K562 (cell line): ENCODE measurements around the gene ERGIC3. TPM values are rescaled to one million over a fixed set of nuclear protein-coding genes. Genes with fewer than 3 reads are reported as not detected.

Experiments used
- ATAC-seq: fragments of 200-7000 bp; cut with Tn5 transposase; 3 replicates; pipeline ENCODE4 v1.9.1; 2020; ENCODE audit warnings: moderate library complexity
- BruUV-seq: library from RNA; stranded (reverse); fragments of 400-500 nt; replicated peaks from 2 replicates; lab custom pipeline; 2021; lab: Mats Ljungman, UMichigan
- CTCF ChIA-PET: fragments of 300-600 bp; formaldehyde crosslinking; extraction: SDS; loops from one replicate; lab custom pipeline; 2021; ENCODE audit warnings: low intra/inter-chr PET ratio; lab: Yijun Ruan, JAX
- POLR2A ChIA-PET: fragments of 300-600, 350-650 bp; sonication (Branson Sonifier 250); formaldehyde crosslinking; extraction: SDS; loops from one replicate; lab custom pipeline; 2021; ENCODE audit warnings: antibody characterized with exemption, inconsistent platforms; lab: Yijun Ruan, JAX
- DNase-seq, 4 experiments: peaks; one replicate each; pipeline versions ENCODE4 v3.0.0 to v3.0.0-alpha.2; 2011 to 2018; ENCODE audit warnings: low spot score in 3 of 4, mixed read lengths in 3 of 4; ENCODE audit errors: extremely low read depth in 1 of 4
- FAIRE-seq: peaks from 2 replicates; lab custom pipeline; 2011; peaks lifted over from hg19 to GRCh38; lab: Jason Lieb, UNC
- H2AFZ ChIP-seq: 2 replicates; pipeline ENCODE4 v1.6.0; 2011; ENCODE audit warnings: low read depth, low read length, control low read depth, inconsistent platforms
- H3K27ac ChIP-seq: fragments of 200-600 bp; 3 replicates; pipeline ENCODE4 v1.8.0; 2011; ENCODE audit warnings: low read depth, mild to moderate bottlenecking, control low read depth, inconsistent platforms, low read length, moderate library complexity, mixed read lengths; ENCODE audit errors: extremely low read depth
- H3K27me3 ChIP-seq, 2 experiments: fragments of 300-600 bp in 1 of 2; 2 replicates in 1 of 2; 3 replicates in 1 of 2; pipeline versions ENCODE4 v1.6.0 to v1.8.0; 2011; ENCODE audit warnings: inconsistent platforms in 2 of 2, low read length in 2 of 2, mild to moderate bottlenecking in 1 of 2, mixed read lengths in 1 of 2, moderate library complexity in 1 of 2; ENCODE audit not compliant: control insufficient read depth in 2 of 2, insufficient read depth in 2 of 2
- H3K36me3 ChIP-seq: fragments of 300-600 bp; 3 replicates; pipeline ENCODE4 v1.8.0; 2011; ENCODE audit warnings: mild to moderate bottlenecking, low read length, inconsistent platforms; ENCODE audit not compliant: control insufficient read depth, insufficient read depth
- H3K4me1 ChIP-seq, 2 experiments: fragments of 200-600 bp in 1 of 2; replicated peaks in 1 of 2; 2 replicates in 1 of 2; 3 replicates in 1 of 2; pipeline versions ENCODE4 v1.5.1 to v1.8.0; 2011; ENCODE audit warnings: inconsistent platforms in 2 of 2, low read length in 2 of 2, mild to moderate bottlenecking in 1 of 2, mixed read lengths in 1 of 2, moderate library complexity in 1 of 2; ENCODE audit not compliant: control insufficient read depth in 2 of 2, insufficient read depth in 2 of 2
- H3K4me2 ChIP-seq: 2 replicates; pipeline ENCODE4 v1.6.1; 2011; ENCODE audit warnings: low read length, control low read depth, inconsistent platforms, mixed read lengths; ENCODE audit not compliant: insufficient read depth
- H3K4me3 ChIP-seq: fragments of 200-600 bp; sonication (generic), shearing (Covaris generic); 2 replicates; pipeline ENCODE4 v1.5.1; 2016; ENCODE audit warnings: control low read depth, inconsistent platforms
- H3K79me2 ChIP-seq: fragments of 200-600 bp; 3 replicates; pipeline ENCODE4 v1.8.0; 2011; ENCODE audit warnings: low read length, inconsistent platforms; ENCODE audit not compliant: control insufficient read depth, insufficient read depth
- H3K9ac ChIP-seq, 2 experiments: 2 replicates each; pipeline versions ENCODE4 v1.6.0 to v1.6.1; 2011; ENCODE audit warnings: low read depth in 2 of 2, low read length in 2 of 2, control low read depth in 1 of 2, inconsistent platforms in 1 of 2, mild to moderate bottlenecking in 1 of 2, mixed read lengths in 1 of 2; ENCODE audit not compliant: insufficient read depth in 1 of 2
- H3K9me1 ChIP-seq: one replicate; pipeline ENCODE4 v1.6.0; 2011; ENCODE audit warnings: inconsistent platforms, mild to moderate bottlenecking, low read length, moderate library complexity; ENCODE audit not compliant: control insufficient read depth, insufficient read depth
- H3K9me3 ChIP-seq: replicated peaks from 2 replicates; pipeline ENCODE4 v1.5.1; 2011; ENCODE audit warnings: low read depth, low read length, inconsistent platforms; ENCODE audit not compliant: control insufficient read depth, insufficient read depth
- H4K20me1 ChIP-seq: replicated peaks from 2 replicates; pipeline ENCODE4 v1.6.1; 2011; ENCODE audit warnings: low read length, inconsistent platforms, mixed read lengths; ENCODE audit not compliant: control insufficient read depth, insufficient read depth
- CTCF ChIP-seq, 3 experiments: IDR thresholded peaks in 2 of 3; conservative IDR thresholded peaks in 1 of 3; 2 replicates each; pipeline ENCODE4 v1.5.1; 2011 to 2012; ENCODE audit warnings: low read length in 3 of 3, mild to moderate bottlenecking in 3 of 3, control low read depth in 2 of 3, improper control_type of control experiment in 1 of 3, inconsistent platforms in 1 of 3, low read depth in 1 of 3, mixed read lengths in 1 of 3, moderate library complexity in 1 of 3; ENCODE audit not compliant: insufficient read depth in 2 of 3
- ETS2 ChIP-seq: IDR thresholded peaks from 2 replicates; pipeline ENCODE4 v1.6.1; 2016; ENCODE audit warnings: borderline replicate concordance, missing genetic modification characterization, mild to moderate bottlenecking, moderate library complexity, missing compliant biosample characterization; ENCODE audit not compliant: poor library complexity, severe bottlenecking
- PCBP1 ChIP-seq: fragments of 200-400 bp; formaldehyde crosslinking; IDR thresholded peaks from 2 replicates; pipeline ENCODE4 v1.6.1; 2018; ENCODE audit warnings: mild to moderate bottlenecking, low read depth, low read length; ENCODE audit not compliant: poor library complexity, severe bottlenecking
- PHB2 ChIP-seq: fragments of 450-650 bp; IDR thresholded peaks from 2 replicates; pipeline ENCODE4 v1.6.1; 2017; ENCODE audit warnings: low read depth
- RAD21 ChIP-seq, 2 experiments: fragments of 250-450 bp in 1 of 2; fragments of 450-650 bp in 1 of 2; sonication (Bioruptor Pico) in 1 of 2; formaldehyde crosslinking in 1 of 2; IDR thresholded peaks in 1 of 2; conservative IDR thresholded peaks in 1 of 2; 2 replicates each; pipeline versions ENCODE4 v1.4.0 to v1.8.0; 2020 to 2022; ENCODE audit warnings: mild to moderate bottlenecking in 2 of 2, moderate library complexity in 1 of 2
- RFX7 ChIP-seq: fragments of 250-450 bp; sonication (Bioruptor Pico); IDR thresholded peaks from 2 replicates; pipeline ENCODE4 v1.5.1; 2021; ENCODE audit warnings: mild to moderate bottlenecking
- RNF2 ChIP-seq: sonication (generic); IDR thresholded peaks from 2 replicates; pipeline ENCODE4 v1.6.1; 2016
- SAFB2 ChIP-seq: fragments of 200-400 bp; formaldehyde crosslinking; IDR thresholded peaks from 2 replicates; pipeline ENCODE4 v1.6.1; 2018; ENCODE audit warnings: borderline replicate concordance, low read length, low read depth, moderate library complexity; ENCODE audit not compliant: severe bottlenecking
- SMC3 ChIP-seq: conservative IDR thresholded peaks from 2 replicates; pipeline ENCODE4 v1.6.1; 2011; ENCODE audit warnings: low read depth, low read length, improper control_type of control experiment; ENCODE audit not compliant: insufficient read depth
- ZBTB7A ChIP-seq: IDR thresholded peaks from 2 replicates; pipeline ENCODE4 v1.6.1; 2011; ENCODE audit warnings: low read depth, mild to moderate bottlenecking, low read length, moderate library complexity, borderline replicate concordance; ENCODE audit not compliant: control insufficient read depth
- ZNF232 ChIP-seq: sonication (generic); formaldehyde crosslinking; IDR thresholded peaks from 2 replicates; pipeline ENCODE4 v1.8.0; 2022; ENCODE audit warnings: mild to moderate bottlenecking, missing genetic modification reagents
- WGBS: fragments of 100-300 bp; shearing (Covaris generic); methylation state at CpG from one replicate; pipeline ENCODE4 v1.1.6; 2016; ENCODE audit warnings: low coverage, mixed read lengths; ENCODE audit not compliant: insufficient coverage; ENCODE audit errors: missing lambda C conversion rate; 5-methylcytosine and 5-hydroxymethylcytosine counted together
- in situ Hi-C: fragments of 300-500 bp; cut with MboI; formaldehyde crosslinking; loops from 4 replicates; pipeline ENCODE4 v1.15.0; 2018; ENCODE audit warnings: inconsistent platforms, mixed read lengths
- intact Hi-C: fragments of 100-400 bp; cut with micrococcal nuclease; formaldehyde crosslinking; loops from 2 replicates; pipeline ENCODE4 v1.14.2; 2022
- polyA plus RNA-seq, 8 experiments: library from polyadenylated mRNA; depleted of rRNA in 4 of 8; stranded (reverse) in 5 of 8; unstranded in 3 of 8; fragments of >200 nt; fragmentation: Nextera tagmentation in 2 of 8; fragmentation: Illumina TruSeq in 1 of 8; extraction: Ambion mirVana in 2 of 8; extraction: Trizol in 1 of 8; gene quantifications; 2 replicates each; pipeline versions ENCODE4 v1.2.1 to v1.2.3, GENCODE V29; 2011 to 2014; ENCODE audit warnings: inconsistent platforms in 1 of 8, missing spikeins in 1 of 8
- total RNA-seq, 7 experiments: library from RNA; depleted of rRNA in 6 of 7; stranded (reverse); fragments of >200 nt in 6 of 7; fragmentation: Illumina TruSeq in 2 of 7; extraction: Trizol in 2 of 7; gene quantifications; 2 replicates each; pipeline versions ENCODE4 v1.2.1 to v1.2.3, GENCODE V29; 2011 to 2021; ENCODE audit warnings: low replicate concordance in 1 of 7
- TF ChIP-seq, protein P1 (sequence below): sonication (generic); formaldehyde crosslinking; IDR thresholded peaks from 2 replicates; pipeline ENCODE4 v1.8.0; 2023; ENCODE audit warnings: mild to moderate bottlenecking, missing genetic modification reagents
- TF ChIP-seq, protein P2 (sequence below): IDR thresholded peaks from 2 replicates; pipeline ENCODE4 v1.6.1; 2011; ENCODE audit warnings: borderline replicate concordance, low read depth, mild to moderate bottlenecking, moderate library complexity, low read length; ENCODE audit not compliant: insufficient read depth, poor library complexity, severe bottlenecking

The ERGIC3 gene
- total and polyA plus RNA-seq, 9 of the 15 experiments (the other 6 are each of a cell fraction or from before 2014, with no cell fraction given), result 121 to 278 (median 184) TPM

DNA sequence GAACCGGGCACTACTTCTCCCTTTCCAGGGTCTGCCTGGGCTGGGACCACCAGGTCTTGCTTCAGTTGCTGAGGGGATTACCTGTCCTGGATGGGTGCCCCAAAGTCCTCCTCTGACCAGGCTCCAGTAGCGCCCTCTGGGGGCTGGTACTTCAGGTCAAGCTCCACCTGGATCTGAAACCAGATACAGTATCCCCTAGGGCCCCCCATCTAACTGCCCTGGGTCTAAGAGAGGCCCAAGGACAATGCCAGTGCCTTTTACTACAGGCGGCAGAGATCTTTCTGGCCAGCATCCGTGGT, 62.5 kb downstream of the ERGIC3 start:
- CTCF ChIA-PET, result no interaction called here
- POLR2A ChIA-PET, result interaction anchor here (2.6 kb wide), 1 partner anchor 11 kb away, joined by 6 read pairs; the partner anchor contains the start of gene SPAG4
- peaks cover 0 to 9% of the 10 kb centered on the region in 2 experiments; a peak in 2 of 5 replicates for H3K27me3 ChIP-seq
- FAIRE-seq (peak; percentile 55), ATAC-seq (peak; percentile 59), DNase-seq (peak; percentile 54 to 59 (median 56))
- no peaks in the 10 kb centered on the region for H3K9me1 ChIP-seq
- no peak overlapping the region for H3K4me3 ChIP-seq
- TF ChIP-seq ZNF232 (CRISPR knock-in tag), result no peak
- no peak for TF ChIP-seq RNF2
- no peak for TF ChIP-seq SAFB2
- TF ChIP-seq SMC3, result 0 out of 2 replicates have a peak, but pooled peaks have one; percentile 19
- TF ChIP-seq RAD21 (CRISPR knock-in tag; conservative IDR thresholded peaks at IDR 0.05 in 1 of 2, IDR thresholded peaks at IDR 0.05 in 1 of 2), result peak in 1 of 2 experiments; percentile 42; a peak in 2 of 4 replicates
- TF ChIP-seq, protein P1, sequence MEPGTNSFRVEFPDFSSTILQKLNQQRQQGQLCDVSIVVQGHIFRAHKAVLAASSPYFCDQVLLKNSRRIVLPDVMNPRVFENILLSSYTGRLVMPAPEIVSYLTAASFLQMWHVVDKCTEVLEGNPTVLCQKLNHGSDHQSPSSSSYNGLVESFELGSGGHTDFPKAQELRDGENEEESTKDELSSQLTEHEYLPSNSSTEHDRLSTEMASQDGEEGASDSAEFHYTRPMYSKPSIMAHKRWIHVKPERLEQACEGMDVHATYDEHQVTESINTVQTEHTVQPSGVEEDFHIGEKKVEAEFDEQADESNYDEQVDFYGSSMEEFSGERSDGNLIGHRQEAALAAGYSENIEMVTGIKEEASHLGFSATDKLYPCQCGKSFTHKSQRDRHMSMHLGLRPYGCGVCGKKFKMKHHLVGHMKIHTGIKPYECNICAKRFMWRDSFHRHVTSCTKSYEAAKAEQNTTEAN, result no peak
- TF ChIP-seq ZBTB7A, result 0 out of 2 replicates have a peak, but pooled peaks have one; percentile 27
- TF ChIP-seq ETS2 (tag), result no peak
- no peak for TF ChIP-seq PHB2
- TF ChIP-seq, protein P2, sequence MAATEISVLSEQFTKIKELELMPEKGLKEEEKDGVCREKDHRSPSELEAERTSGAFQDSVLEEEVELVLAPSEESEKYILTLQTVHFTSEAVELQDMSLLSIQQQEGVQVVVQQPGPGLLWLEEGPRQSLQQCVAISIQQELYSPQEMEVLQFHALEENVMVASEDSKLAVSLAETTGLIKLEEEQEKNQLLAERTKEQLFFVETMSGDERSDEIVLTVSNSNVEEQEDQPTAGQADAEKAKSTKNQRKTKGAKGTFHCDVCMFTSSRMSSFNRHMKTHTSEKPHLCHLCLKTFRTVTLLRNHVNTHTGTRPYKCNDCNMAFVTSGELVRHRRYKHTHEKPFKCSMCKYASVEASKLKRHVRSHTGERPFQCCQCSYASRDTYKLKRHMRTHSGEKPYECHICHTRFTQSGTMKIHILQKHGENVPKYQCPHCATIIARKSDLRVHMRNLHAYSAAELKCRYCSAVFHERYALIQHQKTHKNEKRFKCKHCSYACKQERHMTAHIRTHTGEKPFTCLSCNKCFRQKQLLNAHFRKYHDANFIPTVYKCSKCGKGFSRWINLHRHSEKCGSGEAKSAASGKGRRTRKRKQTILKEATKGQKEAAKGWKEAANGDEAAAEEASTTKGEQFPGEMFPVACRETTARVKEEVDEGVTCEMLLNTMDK, result peak; percentile 27
- no peak for TF ChIP-seq RFX7 (CRISPR knock-in tag)
- peak; percentile 59 to 69 (median 61) for TF ChIP-seq CTCF (IDR thresholded peaks at IDR 0.05 in 2 of 3, conservative IDR thresholded peaks at IDR 0.05 in 1 of 3; ENCODE audit: insufficient read depth in 2 of 3, low read depth in 1 of 3, low read length in 3 of 3)
- no peak for TF ChIP-seq PCBP1
- no TSS peak for BruUV-seq
- no peak overlapping the region for H2AFZ ChIP-seq
- no peaks in the 10 kb centered on the region for H4K20me1 ChIP-seq
- intact Hi-C loops (loop anchor here (5.0 kb wide), 1 partner anchor 92 kb away; no protein-coding TSS in a partner anchor), in situ Hi-C loops (no loop called here)
- no peaks in the 10 kb centered on the region for H3K79me2 ChIP-seq
- 3% methylated on average over 4 of the region's 4 CpGs for WGBS
- H3K9me3 ChIP-seq, result no peaks in the 10 kb centered on the region
- no peaks in the 10 kb centered on the region for H3K36me3 ChIP-seq
- no peak overlapping the region for H3K9ac ChIP-seq
- H3K4me2 ChIP-seq, result no peak overlapping the region
- peaks cover 7 to 34% of the 10 kb centered on the region in 2 experiments for H3K4me1 ChIP-seq
- H3K27ac ChIP-seq, result no peak overlapping the region
